Activated CD8-positive, alpha-beta T cell treated with anti-CD3 and anti-CD28 coated beads for 36 hours (primary cell): ENCODE measurements around the gene PACRG. TPM values are rescaled to one million over a fixed set of nuclear protein-coding genes. Genes with fewer than 3 reads are reported as not detected.

ENCODE experiments used
- ATAC-seq: fragments of 200-7000 bp; cut with Tn5 transposase; one replicate; pipeline ENCODE4 v1.10.0; 2021; ENCODE audit warnings: mild to moderate bottlenecking, moderate library complexity
- CTCF ChIA-PET: fragments of 350-600 bp; sonication (Branson Sonifier 250); formaldehyde crosslinking; loops from one replicate; lab custom pipeline; 2021; ENCODE audit warnings: antibody characterized with exemption; lab: Charles Lee
- POLR2A ChIA-PET: fragments of 350-600 bp; sonication (Branson Sonifier 250); formaldehyde crosslinking; loops from one replicate; lab custom pipeline; 2021; ENCODE audit warnings: antibody characterized with exemption; lab: Charles Lee
- DNase-seq: peaks from one replicate; pipeline ENCODE4 v3.0.0-alpha.2; 2020
- H3K27ac Mint-ChIP-seq: one replicate; pipeline ENCODE4 v1.8.0; 2021; ENCODE audit warnings: mild to moderate bottlenecking, mixed read lengths
- H3K27me3 Mint-ChIP-seq: one replicate; pipeline ENCODE4 v1.8.0; 2021; ENCODE audit warnings: mixed read lengths
- H3K36me3 Mint-ChIP-seq: one replicate; pipeline ENCODE4 v1.8.0; 2021; ENCODE audit warnings: low read depth, mixed read lengths
- H3K4me1 Mint-ChIP-seq: one replicate; pipeline ENCODE4 v1.8.0; 2021; ENCODE audit warnings: low read depth, mixed read lengths
- H3K4me3 Mint-ChIP-seq: one replicate; pipeline ENCODE4 v1.8.0; 2021; ENCODE audit warnings: mild to moderate bottlenecking, moderate library complexity, mixed read lengths
- H3K9me3 Mint-ChIP-seq: one replicate; pipeline ENCODE4 v1.8.0; 2021; ENCODE audit warnings: mixed read lengths
- intact Hi-C: fragments of 100-400 bp; cut with micrococcal nuclease; formaldehyde crosslinking; loops from one replicate; pipeline ENCODE4 v1.10.0; 2022
- total RNA-seq, 2 experiments: library from RNA; stranded (reverse); gene quantifications; one replicate each; pipeline ENCODE4 v1.2.3, GENCODE V29; 2021
- TF ChIP-seq, protein P1 (sequence below): fragments of 200-600 bp; IDR thresholded peaks from one replicate; pipeline ENCODE4 v1.8.0; 2022; ENCODE audit warnings: antibody characterized with exemption, mild to moderate bottlenecking

The PACRG gene
- total RNA-seq, 2 experiments from 2014 or later, result not detected

DNA sequence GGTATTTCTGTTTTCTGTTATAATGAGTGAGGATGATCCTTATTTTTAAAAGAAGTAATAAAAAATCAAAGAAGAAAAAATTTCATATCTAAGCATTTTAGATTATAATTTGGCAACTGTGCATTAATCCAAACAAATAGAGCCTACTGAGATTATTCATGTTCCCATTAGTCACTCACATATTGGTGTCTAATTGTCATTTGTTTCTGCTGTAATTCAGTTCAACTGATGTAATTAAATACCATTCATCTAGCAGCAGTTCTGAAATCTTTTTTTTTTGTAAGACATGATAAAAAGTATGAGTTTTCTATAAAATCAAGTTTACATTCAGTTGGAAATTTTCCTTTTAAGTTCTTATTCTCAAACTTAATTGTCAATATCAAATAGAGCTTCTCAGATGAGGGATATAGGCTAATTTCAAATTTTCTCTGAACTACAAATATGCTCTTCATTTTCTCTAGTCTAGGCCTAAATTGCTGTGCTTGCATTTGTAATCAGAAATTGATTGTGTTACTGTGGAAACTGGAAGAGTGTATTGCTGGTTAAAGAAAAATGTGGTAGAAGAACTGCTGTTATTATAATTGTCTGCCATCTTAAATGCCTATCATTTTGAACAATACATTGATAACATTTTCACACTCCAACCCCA lies 23.6 kb downstream of the PACRG start:
- DNase-seq (no peak), ATAC-seq (no peak)
- ChIA-PET POLR2A (no interaction called here), CTCF (no interaction called here)
- no peaks in the 10 kb centered on the region for H3K36me3 Mint-ChIP-seq
- H3K9me3 Mint-ChIP-seq, result no peaks in the 10 kb centered on the region
- peaks cover 1% of the 10 kb centered on the region for H3K27me3 Mint-ChIP-seq
- intact Hi-C loops, result no loop called here
- H3K4me1 Mint-ChIP-seq, result no peaks in the 10 kb centered on the region
- no peak overlapping the region for H3K4me3 Mint-ChIP-seq
- TF ChIP-seq, protein P1, sequence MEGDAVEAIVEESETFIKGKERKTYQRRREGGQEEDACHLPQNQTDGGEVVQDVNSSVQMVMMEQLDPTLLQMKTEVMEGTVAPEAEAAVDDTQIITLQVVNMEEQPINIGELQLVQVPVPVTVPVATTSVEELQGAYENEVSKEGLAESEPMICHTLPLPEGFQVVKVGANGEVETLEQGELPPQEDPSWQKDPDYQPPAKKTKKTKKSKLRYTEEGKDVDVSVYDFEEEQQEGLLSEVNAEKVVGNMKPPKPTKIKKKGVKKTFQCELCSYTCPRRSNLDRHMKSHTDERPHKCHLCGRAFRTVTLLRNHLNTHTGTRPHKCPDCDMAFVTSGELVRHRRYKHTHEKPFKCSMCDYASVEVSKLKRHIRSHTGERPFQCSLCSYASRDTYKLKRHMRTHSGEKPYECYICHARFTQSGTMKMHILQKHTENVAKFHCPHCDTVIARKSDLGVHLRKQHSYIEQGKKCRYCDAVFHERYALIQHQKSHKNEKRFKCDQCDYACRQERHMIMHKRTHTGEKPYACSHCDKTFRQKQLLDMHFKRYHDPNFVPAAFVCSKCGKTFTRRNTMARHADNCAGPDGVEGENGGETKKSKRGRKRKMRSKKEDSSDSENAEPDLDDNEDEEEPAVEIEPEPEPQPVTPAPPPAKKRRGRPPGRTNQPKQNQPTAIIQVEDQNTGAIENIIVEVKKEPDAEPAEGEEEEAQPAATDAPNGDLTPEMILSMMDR, result no peak
- H3K27ac Mint-ChIP-seq, result no peak overlapping the region

DNA sequence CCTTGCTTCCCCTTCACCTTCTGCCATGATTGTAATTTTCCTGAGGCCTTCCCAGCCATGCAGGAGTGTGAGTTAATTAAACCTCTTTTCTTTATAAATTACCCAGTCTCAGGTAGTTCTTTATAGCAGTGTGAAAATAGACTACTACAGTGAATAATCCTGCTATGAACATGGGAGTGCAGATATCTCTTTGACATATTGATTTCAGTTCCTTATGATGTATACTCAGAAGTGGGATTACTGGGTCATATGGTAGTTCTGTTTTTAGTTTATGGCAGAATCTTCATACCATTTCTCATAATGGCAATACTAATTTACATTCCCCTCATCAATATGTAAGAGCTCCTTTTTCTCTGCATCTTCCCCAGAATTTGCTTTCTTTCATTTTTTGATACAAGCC lies 26.0 kb downstream of the PACRG start:
- H3K36me3 Mint-ChIP-seq, result no peaks in the 10 kb centered on the region
- DNase-seq (no peak), ATAC-seq (no peak)
- POLR2A ChIA-PET, result no interaction called here
- no peaks in the 10 kb centered on the region for H3K4me1 Mint-ChIP-seq
- no peaks in the 10 kb centered on the region for H3K27me3 Mint-ChIP-seq
- no peaks in the 10 kb centered on the region for H3K9me3 Mint-ChIP-seq
- H3K27ac Mint-ChIP-seq, result no peak overlapping the region
- intact Hi-C loops, result no loop called here
- TF ChIP-seq, protein P1, result no peak
- CTCF ChIA-PET, result no interaction called here
- no peak overlapping the region for H3K4me3 Mint-ChIP-seq

DNA sequence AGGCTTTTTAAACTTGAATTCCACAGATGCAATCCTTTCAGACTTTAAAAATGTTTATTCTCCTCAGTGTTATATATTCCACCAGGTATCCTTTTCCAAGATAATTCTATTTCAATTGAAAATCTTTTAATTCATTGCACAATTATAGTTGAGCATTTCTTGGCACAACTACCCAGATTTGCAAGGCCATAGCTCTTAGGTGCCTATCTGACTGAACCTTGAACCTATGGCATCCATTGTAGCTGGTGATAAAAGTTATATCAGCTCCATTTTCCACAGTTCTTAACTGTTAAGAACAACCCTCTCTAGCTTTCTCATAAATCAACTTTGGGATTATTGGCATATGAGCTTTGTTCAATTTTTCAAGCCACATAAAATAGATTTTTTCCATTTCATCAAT lies 42.4 kb downstream of the PACRG start:
- peaks cover 3% of the 10 kb centered on the region for H3K4me1 Mint-ChIP-seq
- no peak for ATAC-seq
- H3K4me3 Mint-ChIP-seq, result no peak overlapping the region
- intact Hi-C loops, result no loop called here
- CTCF ChIA-PET, result interaction anchor here (1.4 kb wide), 1 partner anchor 1352 kb away, joined by 3 read pairs; no protein-coding TSS in a partner anchor
- TF ChIP-seq, protein P1, result no peak
- no peaks in the 10 kb centered on the region for H3K36me3 Mint-ChIP-seq
- H3K27ac Mint-ChIP-seq, result no peak overlapping the region
- no peaks in the 10 kb centered on the region for H3K27me3 Mint-ChIP-seq
- POLR2A ChIA-PET, result no interaction called here
- no peak for DNase-seq
- H3K9me3 Mint-ChIP-seq, result no peaks in the 10 kb centered on the region

DNA sequence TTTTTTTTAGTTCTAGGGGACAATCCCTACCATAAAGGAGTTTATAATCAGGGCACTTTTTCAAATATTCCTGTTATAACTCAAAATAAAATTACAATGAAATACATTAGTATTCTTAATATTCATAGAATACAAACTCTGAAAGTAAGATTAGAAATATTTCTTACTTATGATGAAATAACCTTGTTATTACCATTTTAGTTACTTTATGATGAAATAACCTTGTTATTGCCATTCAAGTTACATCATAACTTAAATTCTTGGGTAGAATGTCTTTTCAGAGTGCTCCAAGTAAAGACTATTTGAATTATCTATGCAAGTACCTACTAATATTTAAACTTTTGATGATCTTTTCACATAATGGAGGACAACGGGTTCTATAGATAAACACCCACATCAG lies 43.2 kb downstream of the PACRG start:
- Mint-ChIP-seq H3K27me3 (no peaks in the 10 kb centered on the region), H3K4me3 (no peak overlapping the region), H3K4me1 (peaks cover 3% of the 10 kb centered on the region), H3K9me3 (no peaks in the 10 kb centered on the region), H3K36me3 (no peaks in the 10 kb centered on the region), H3K27ac (no peak overlapping the region)
- no peak for ATAC-seq
- CTCF ChIA-PET, result no interaction called here
- POLR2A ChIA-PET, result no interaction called here
- intact Hi-C loops, result no loop called here
- no peak for DNase-seq
- TF ChIP-seq, protein P1, result no peak

DNA sequence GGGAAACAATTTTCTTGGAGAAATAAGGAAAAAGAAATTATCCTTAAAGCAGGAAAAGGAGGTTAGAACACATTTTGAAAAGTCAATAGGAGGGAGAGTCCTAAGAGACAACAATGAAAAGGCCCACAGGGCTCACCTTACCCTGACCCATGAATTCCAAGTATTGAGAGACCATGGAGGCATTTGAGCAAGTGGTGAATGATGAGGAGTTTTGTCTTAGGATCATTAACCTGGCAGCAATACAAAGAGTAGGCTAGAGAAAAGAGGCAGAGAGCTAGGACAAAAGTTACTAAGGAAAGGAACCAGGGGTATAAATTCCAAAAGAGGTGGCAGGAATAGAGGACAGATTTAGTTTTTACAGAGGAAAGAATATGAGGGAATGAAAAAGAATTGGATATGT lies 44.7 kb downstream of the PACRG start:
- ChIA-PET CTCF (no interaction called here), POLR2A (no interaction called here)
- TF ChIP-seq, protein P1, result no peak
- Mint-ChIP-seq H3K27ac (no peak overlapping the region), H3K9me3 (no peaks in the 10 kb centered on the region), H3K27me3 (no peaks in the 10 kb centered on the region), H3K36me3 (no peaks in the 10 kb centered on the region), H3K4me3 (no peak overlapping the region), H3K4me1 (peaks cover 3% of the 10 kb centered on the region)
- intact Hi-C loops, result no loop called here
- DNase-seq (no peak), ATAC-seq (no peak)
